H1 (cell line): ENCODE results near the gene ZNF469. TPM values are rescaled to one million over a fixed set of nuclear protein-coding genes. Genes with fewer than 3 reads are reported as not detected.

Source experiments
- ATF3 ChIP-seq: IDR thresholded peaks from 2 replicates; pipeline ENCODE4 v1.6.1; 2011; ENCODE audit warnings: low read depth, mild to moderate bottlenecking, low read length; ENCODE audit not compliant: insufficient read depth
- BRCA1 ChIP-seq: IDR thresholded peaks from 2 replicates; pipeline ENCODE4 v1.6.1; 2012; ENCODE audit warnings: low read depth, low read length, improper control_type of control experiment
- CBX8 ChIP-seq: fragments of 300-800, 300-1000 bp; sonication (generic); IDR thresholded peaks from 2 replicates; pipeline ENCODE4 v1.7.1; 2016; ENCODE audit warnings: low read depth, low read length, borderline replicate concordance
- CHD1 ChIP-seq: IDR thresholded peaks from 2 replicates; pipeline ENCODE4 v1.6.1; 2012; ENCODE audit warnings: low read depth, low read length, improper control_type of control experiment
- CHD7 ChIP-seq: fragments of 300-600 bp; sonication (generic); IDR thresholded peaks from 2 replicates; pipeline ENCODE4 v1.7.1; 2012; ENCODE audit warnings: low read length, moderate library complexity, mild to moderate bottlenecking, inconsistent platforms; ENCODE audit not compliant: insufficient replicate concordance
- MAFK ChIP-seq: IDR thresholded peaks from 2 replicates; pipeline ENCODE4 v1.6.1; 2012; ENCODE audit warnings: low read depth, mild to moderate bottlenecking, improper control_type of control experiment, low read length
- RAD21 ChIP-seq, 2 experiments: IDR thresholded peaks in 1 of 2; conservative IDR thresholded peaks in 1 of 2; 2 replicates each; pipeline ENCODE4 v1.6.1; 2011; ENCODE audit warnings: low read depth in 2 of 2, low read length in 2 of 2, improper control_type of control experiment in 1 of 2, inconsistent platforms in 1 of 2, mild to moderate bottlenecking in 1 of 2, moderate library complexity in 1 of 2
- SIN3A ChIP-seq, 2 experiments: IDR thresholded peaks in 1 of 2; conservative IDR thresholded peaks in 1 of 2; 2 replicates each; pipeline ENCODE4 v1.6.1; 2011 to 2012; ENCODE audit warnings: low read length in 2 of 2, improper control_type of control experiment in 1 of 2, low read depth in 1 of 2, mild to moderate bottlenecking in 1 of 2
- TAF7 ChIP-seq: optimal IDR thresholded peaks from 2 replicates; pipeline ENCODE3; 2011; ENCODE audit warnings: low read depth, mild to moderate bottlenecking, inconsistent platforms, low read length, moderate library complexity, borderline replicate concordance
- polyA plus RNA-seq, 7 experiments: library from polyadenylated mRNA; depleted of rRNA in 3 of 7; stranded (reverse) in 5 of 7; unstranded in 2 of 7; fragments of >200 nt in 5 of 7; fragments of 200-250 nt in 2 of 7; gene quantifications; 1 replicate in 5 of 7; 2 replicates in 1 of 7; 4 replicates in 1 of 7; pipeline versions ENCODE4 v1.2.1 to v1.2.3, GENCODE V29; 2011 to 2013; ENCODE audit warnings: missing spikeins in 2 of 7, mixed read lengths in 2 of 7
- total RNA-seq: library from RNA; stranded (reverse); fragmentation: NEBNext Ultra II Directional; extraction: Animal tissue kit (Norgen Biotek cat#: 25700); gene quantifications from 2 replicates; pipeline ENCODE4 v1.2.1, GENCODE V29; 2021

The ZNF469 gene
- total and polyA plus RNA-seq, 2 of the 8 experiments (the other 6 are each of a cell fraction or from before 2014, with no cell fraction given) = 0.30 to 1.8 TPM

- no peak for TF ChIP-seq CHD7
- TF ChIP-seq CHD1 = no peak
- TF ChIP-seq ATF3 = no peak
- TF ChIP-seq CBX8 = no peak
- no peak for TF ChIP-seq SIN3A (conservative IDR thresholded peaks at IDR 0.05 in 1 of 2, IDR thresholded peaks at IDR 0.05 in 1 of 2; ENCODE audit: low read depth in 1 of 2, low read length in 2 of 2)
- TF ChIP-seq MAFK = no peak
- no peak for TF ChIP-seq BRCA1
- no peak for TF ChIP-seq RAD21 (IDR thresholded peaks at IDR 0.05 in 1 of 2, conservative IDR thresholded peaks at IDR 0.05 in 1 of 2; ENCODE audit: low read depth in 2 of 2, low read length in 2 of 2)
- TF ChIP-seq TAF7 = no peak
Observed at GRCh38 chr16:88424587-88425235, 42.0 kb downstream of the ZNF469 start (continued).
